Measurements from ENCODE around the gene GNAQ. TPM values are rescaled to one million over a fixed set of nuclear protein-coding genes. Genes with fewer than 3 reads are reported as not detected.

GNAQ gene
- total and polyA plus RNA-seq, 2 experiments from 2014 or later: 21.1 to 43.1 TPM

DNA sequence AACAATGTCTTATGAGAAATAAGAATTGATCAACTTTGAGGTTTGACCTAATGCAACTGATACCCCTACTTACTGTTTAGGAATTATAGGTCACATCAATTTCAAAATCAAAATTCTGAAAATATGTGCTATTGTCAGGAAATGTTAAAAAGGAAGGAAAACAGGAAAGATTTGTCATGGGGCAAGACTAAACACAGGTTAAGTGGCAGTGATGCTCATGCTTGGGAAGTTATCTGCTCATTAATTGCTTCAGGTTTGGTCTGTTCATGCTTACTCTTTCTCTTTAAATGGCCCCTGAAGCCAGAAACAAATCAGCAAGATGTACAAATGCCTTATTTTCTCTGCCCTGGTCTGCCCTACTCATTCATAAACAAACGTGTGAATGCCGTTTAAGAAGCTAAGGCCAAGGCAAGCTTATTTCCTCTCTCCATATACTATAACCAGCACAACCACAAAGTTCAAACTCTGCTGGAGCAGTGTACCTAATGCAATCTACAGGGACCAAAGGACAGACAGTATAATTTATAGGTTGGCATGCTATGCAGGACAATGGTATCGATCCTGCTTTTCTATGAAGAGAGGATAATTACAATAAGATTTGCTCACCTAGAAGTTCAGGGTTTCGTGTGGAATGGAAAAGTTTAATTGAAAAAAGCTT lies 177.2 kb downstream of the GNAQ start (continued):
- TF ChIP-seq, protein P1, sequence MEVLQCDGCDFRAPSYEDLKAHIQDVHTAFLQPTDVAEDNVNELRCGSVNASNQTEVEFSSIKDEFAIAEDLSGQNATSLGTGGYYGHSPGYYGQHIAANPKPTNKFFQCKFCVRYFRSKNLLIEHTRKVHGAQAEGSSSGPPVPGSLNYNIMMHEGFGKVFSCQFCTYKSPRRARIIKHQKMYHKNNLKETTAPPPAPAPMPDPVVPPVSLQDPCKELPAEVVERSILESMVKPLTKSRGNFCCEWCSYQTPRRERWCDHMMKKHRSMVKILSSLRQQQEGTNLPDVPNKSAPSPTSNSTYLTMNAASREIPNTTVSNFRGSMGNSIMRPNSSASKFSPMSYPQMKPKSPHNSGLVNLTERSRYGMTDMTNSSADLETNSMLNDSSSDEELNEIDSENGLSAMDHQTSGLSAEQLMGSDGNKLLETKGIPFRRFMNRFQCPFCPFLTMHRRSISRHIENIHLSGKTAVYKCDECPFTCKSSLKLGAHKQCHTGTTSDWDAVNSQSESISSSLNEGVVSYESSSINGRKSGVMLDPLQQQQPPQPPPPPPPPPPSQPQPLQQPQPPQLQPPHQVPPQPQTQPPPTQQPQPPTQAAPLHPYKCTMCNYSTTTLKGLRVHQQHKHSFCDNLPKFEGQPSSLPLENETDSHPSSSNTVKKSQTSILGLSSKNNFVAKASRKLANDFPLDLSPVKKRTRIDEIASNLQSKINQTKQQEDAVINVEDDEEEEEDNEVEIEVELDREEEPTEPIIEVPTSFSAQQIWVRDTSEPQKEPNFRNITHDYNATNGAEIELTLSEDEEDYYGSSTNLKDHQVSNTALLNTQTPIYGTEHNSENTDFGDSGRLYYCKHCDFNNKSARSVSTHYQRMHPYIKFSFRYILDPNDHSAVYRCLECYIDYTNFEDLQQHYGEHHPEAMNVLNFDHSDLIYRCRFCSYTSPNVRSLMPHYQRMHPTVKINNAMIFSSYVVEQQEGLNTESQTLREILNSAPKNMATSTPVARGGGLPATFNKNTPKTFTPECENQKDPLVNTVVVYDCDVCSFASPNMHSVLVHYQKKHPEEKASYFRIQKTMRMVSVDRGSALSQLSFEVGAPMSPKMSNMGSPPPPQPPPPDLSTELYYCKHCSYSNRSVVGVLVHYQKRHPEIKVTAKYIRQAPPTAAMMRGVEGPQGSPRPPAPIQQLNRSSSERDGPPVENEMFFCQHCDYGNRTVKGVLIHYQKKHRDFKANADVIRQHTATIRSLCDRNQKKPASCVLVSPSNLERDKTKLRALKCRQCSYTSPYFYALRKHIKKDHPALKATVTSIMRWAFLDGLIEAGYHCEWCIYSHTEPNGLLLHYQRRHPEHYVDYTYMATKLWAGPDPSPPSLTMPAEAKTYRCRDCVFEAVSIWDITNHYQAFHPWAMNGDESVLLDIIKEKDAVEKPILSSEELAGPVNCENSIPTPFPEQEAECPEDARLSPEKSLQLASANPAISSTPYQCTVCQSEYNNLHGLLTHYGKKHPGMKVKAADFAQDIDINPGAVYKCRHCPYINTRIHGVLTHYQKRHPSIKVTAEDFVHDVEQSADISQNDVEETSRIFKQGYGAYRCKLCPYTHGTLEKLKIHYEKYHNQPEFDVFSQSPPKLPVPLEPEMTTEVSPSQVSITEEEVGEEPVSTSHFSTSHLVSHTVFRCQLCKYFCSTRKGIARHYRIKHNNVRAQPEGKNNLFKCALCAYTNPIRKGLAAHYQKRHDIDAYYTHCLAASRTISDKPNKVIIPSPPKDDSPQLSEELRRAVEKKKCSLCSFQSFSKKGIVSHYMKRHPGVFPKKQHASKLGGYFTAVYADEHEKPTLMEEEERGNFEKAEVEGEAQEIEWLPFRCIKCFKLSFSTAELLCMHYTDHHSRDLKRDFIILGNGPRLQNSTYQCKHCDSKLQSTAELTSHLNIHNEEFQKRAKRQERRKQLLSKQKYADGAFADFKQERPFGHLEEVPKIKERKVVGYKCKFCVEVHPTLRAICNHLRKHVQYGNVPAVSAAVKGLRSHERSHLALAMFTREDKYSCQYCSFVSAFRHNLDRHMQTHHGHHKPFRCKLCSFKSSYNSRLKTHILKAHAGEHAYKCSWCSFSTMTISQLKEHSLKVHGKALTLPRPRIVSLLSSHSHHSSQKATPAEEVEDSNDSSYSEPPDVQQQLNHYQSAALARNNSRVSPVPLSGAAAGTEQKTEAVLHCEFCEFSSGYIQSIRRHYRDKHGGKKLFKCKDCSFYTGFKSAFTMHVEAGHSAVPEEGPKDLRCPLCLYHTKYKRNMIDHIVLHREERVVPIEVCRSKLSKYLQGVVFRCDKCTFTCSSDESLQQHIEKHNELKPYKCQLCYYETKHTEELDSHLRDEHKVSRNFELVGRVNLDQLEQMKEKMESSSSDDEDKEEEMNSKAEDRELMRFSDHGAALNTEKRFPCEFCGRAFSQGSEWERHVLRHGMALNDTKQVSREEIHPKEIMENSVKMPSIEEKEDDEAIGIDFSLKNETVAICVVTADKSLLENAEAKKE (CRISPR knock-in tag; IDR thresholded peaks at IDR 0.05): no peak
- no peak for TF ChIP-seq JUNB (IDR thresholded peaks at IDR 0.05; ENCODE audit: unreplicated experiment)
- no peak for TF ChIP-seq CREB1 (CRISPR knock-in tag; IDR thresholded peaks at IDR 0.05; ENCODE audit: low read depth)
- no peak for TF ChIP-seq EZH2 (IDR thresholded peaks at IDR 0.05; ENCODE audit: low read depth, unreplicated experiment)
- TF ChIP-seq EZH2phosphoT487 (IDR thresholded peaks at IDR 0.05; ENCODE audit: unreplicated experiment): no peak
- TF ChIP-seq POLR2AphosphoS5 (IDR thresholded peaks at IDR 0.05; ENCODE audit: low read depth): no peak
- TF ChIP-seq, protein P2, sequence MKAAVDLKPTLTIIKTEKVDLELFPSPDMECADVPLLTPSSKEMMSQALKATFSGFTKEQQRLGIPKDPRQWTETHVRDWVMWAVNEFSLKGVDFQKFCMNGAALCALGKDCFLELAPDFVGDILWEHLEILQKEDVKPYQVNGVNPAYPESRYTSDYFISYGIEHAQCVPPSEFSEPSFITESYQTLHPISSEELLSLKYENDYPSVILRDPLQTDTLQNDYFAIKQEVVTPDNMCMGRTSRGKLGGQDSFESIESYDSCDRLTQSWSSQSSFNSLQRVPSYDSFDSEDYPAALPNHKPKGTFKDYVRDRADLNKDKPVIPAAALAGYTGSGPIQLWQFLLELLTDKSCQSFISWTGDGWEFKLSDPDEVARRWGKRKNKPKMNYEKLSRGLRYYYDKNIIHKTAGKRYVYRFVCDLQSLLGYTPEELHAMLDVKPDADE (IDR thresholded peaks at IDR 0.05): no peak
- no peak for TF ChIP-seq NANOG (IDR thresholded peaks at IDR 0.05; ENCODE audit: borderline replicate concordance)

DNA sequence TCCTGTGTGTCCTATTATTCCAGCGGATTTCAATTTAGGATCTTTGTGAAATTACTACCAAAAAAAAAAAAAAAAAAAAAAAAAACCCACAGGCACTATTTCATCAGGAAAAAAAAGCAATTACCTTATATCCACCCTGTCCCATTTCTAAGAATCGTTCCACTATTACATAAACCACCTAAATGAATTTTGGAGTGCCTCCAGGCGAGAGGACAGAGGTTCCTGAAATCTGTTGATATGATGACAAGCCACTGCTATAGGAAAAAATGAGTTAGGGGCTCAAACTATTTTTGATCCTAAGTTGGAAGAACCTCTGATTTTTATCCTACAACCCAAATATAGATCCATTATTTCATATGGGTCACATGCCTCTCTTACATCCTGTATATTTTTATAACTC lies 177.9 kb downstream of the GNAQ start:
- TF ChIP-seq EZH2 (IDR thresholded peaks at IDR 0.05; ENCODE audit: low read depth, unreplicated experiment) (no peak), POLR2AphosphoS5 (IDR thresholded peaks at IDR 0.05; ENCODE audit: low read depth) (no peak), CREB1 (CRISPR knock-in tag; IDR thresholded peaks at IDR 0.05; ENCODE audit: low read depth) (no peak)
- peaks cover 6% of the 10 kb centered on the region; the same call in 2 of the 3 replicates for H3K9me3 Mint-ChIP-seq
- no peak for ATAC-seq
- peaks cover 21% of the 10 kb centered on the region for H3K4me1 Mint-ChIP-seq
- Histone ChIP-seq H3K4me2 (no peak overlapping the region), H3K4me1 (ENCODE audit: insufficient read depth) (peaks cover 4% of the 10 kb centered on the region; the same call in 1 of the 2 replicates), H3F3A (replicated peaks; ENCODE audit: low read depth) (no peaks in the 10 kb centered on the region), H4K20me1 (replicated peaks; ENCODE audit: insufficient read depth) (0 out of 2 replicates have a peak, but pooled peaks cover 2% of the 10 kb centered on the region), H3K36me3 (ENCODE audit: insufficient read depth) (no peaks in the 10 kb centered on the region), H3K79me2 (replicated peaks; ENCODE audit: insufficient read depth) (peaks cover 5% of the 10 kb centered on the region), H3K9me2 (ENCODE audit: insufficient read depth) (0 out of 2 replicates have a peak, but pooled peaks cover 5% of the 10 kb centered on the region), H3K27ac (ENCODE audit: low read depth) (no peak overlapping the region), H2AFZ (no peak overlapping the region), H3K27me3 (ENCODE audit: insufficient read depth) (no peaks in the 10 kb centered on the region), H3K4me3 (no peak overlapping the region)
- H3K4me3 Mint-ChIP-seq: no peak overlapping the region
- H3K27ac Mint-ChIP-seq: no peak overlapping the region
- no peaks in the 10 kb centered on the region for H3K27me3 Mint-ChIP-seq (ENCODE audit: insufficient read depth, low read depth, poor library complexity)
- no peak for DNase-seq (ENCODE audit: low spot score)
- peaks cover 4% of the 10 kb centered on the region for H3K36me3 Mint-ChIP-seq (ENCODE audit: low read depth)
